Smooth muscle cell (in vitro differentiated cells): ENCODE measurements around the gene CMPK1. TPM values are rescaled to one million over a fixed set of nuclear protein-coding genes. Genes with fewer than 3 reads are reported as not detected.

Source experiments
- DNase-seq: peaks from one replicate; lab custom pipeline; 2025; ENCODE audit not compliant: unreplicated experiment; lab: John Stamatoyannopoulos, UW
- H2AFZ ChIP-seq: fragments of 200-600 bp; sonication (generic); 2 replicates; pipeline ENCODE4 v1.6.0; 2016; ENCODE audit warnings: antibody characterized with exemption, low read depth, mild to moderate bottlenecking
- H3F3A ChIP-seq: fragments of 200-600 bp; sonication (generic); 2 replicates; pipeline ENCODE4 v1.6.0; 2017; ENCODE audit warnings: antibody characterized with exemption, low read depth
- H3K27ac ChIP-seq: fragments of 200-600 bp; sonication (generic); 2 replicates; pipeline ENCODE4 v1.5.1; 2016; ENCODE audit warnings: low read depth, mild to moderate bottlenecking
- H3K27me3 ChIP-seq: fragments of 200-600 bp; sonication (generic); 2 replicates; pipeline ENCODE4 v1.6.1; 2016; ENCODE audit warnings: low read depth, mild to moderate bottlenecking
- H3K36me3 ChIP-seq: fragments of 200-600 bp; sonication (generic); 2 replicates; pipeline ENCODE4 v1.5.1; 2016; ENCODE audit warnings: low read depth
- H3K4me1 ChIP-seq: fragments of 200-600 bp; sonication (generic); 2 replicates; pipeline ENCODE4 v1.5.1; 2016; ENCODE audit warnings: low read depth
- H3K4me2 ChIP-seq: fragments of 200-600 bp; sonication (generic); 2 replicates; pipeline ENCODE4 v1.6.0; 2016; ENCODE audit warnings: mild to moderate bottlenecking
- H3K4me3 ChIP-seq: fragments of 200-600 bp; sonication (generic); 2 replicates; pipeline ENCODE4 v1.5.1; 2016; ENCODE audit warnings: mild to moderate bottlenecking
- H3K79me2 ChIP-seq: fragments of 200-600 bp; sonication (generic); 2 replicates; pipeline ENCODE4 v1.6.0; 2016; ENCODE audit warnings: low read depth, mild to moderate bottlenecking
- H3K9ac ChIP-seq: fragments of 200-600 bp; sonication (generic); 2 replicates; pipeline ENCODE4 v1.6.0; 2016; ENCODE audit warnings: low read depth
- H3K9me3 ChIP-seq: fragments of 200-600 bp; sonication (generic); replicated peaks from 2 replicates; pipeline ENCODE4 v1.5.1; 2016; ENCODE audit warnings: low read depth
- H4K20me1 ChIP-seq: fragments of 200-600 bp; sonication (generic); 2 replicates; pipeline ENCODE4 v1.6.0; 2016; ENCODE audit warnings: low read depth
- WGBS: methylation state at CpG from one replicate; pipeline ENCODE4 v1.1.7; 2016; ENCODE audit warnings: low lambda C conversion rate; 5-methylcytosine and 5-hydroxymethylcytosine counted together
- polyA plus RNA-seq: library from polyadenylated mRNA; unstranded; fragments of >200 nt; fragmentation: Nextera tagmentation; extraction: Ambion mirVana; gene quantifications from 2 replicates; pipeline ENCODE4 v1.2.1, GENCODE V29; 2016
- total RNA-seq: library from RNA; depleted of rRNA; stranded (reverse); fragments of >200 nt; gene quantifications from 2 replicates; pipeline ENCODE4 v1.2.3, GENCODE V29; 2014
- TF ChIP-seq, protein P1 (sequence below): fragments of 200-600 bp; sonication (generic); IDR thresholded peaks from 2 replicates; pipeline ENCODE4 v1.5.1; 2017; ENCODE audit warnings: borderline replicate concordance, mild to moderate bottlenecking, antibody characterized with exemption; ENCODE audit not compliant: insufficient read depth, poor library complexity, severe bottlenecking

Gene CMPK1
- total and polyA plus RNA-seq, 2 experiments from 2014 or later = 75.5 to 105 TPM

DNA sequence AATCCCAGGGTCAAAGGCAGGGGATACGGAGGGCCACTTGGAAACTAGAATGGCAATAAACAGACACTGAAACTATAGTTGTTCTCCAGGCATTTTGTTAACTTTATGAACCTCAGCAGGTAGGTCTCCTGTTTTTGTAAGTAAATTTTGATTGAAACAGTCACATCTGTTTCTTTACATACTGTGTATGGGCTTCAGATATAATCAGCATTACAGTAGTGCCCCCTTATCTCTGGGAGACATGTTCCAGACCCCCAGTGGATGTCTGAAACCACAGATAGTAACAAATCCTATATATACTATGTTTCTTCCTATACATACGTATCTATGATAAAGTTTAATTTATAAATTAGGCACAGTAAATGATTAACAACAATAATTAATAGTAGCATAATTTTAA, 31.1 kb upstream of the CMPK1 start:
- Histone ChIP-seq H3K79me2 (no peaks in the 10 kb centered on the region), H3K9ac (no peak overlapping the region), H4K20me1 (no peaks in the 10 kb centered on the region), H3K36me3 (peaks cover 5% of the 10 kb centered on the region), H3K4me1 (no peaks in the 10 kb centered on the region), H3K27ac (no peak overlapping the region), H3F3A (no peaks in the 10 kb centered on the region), H2AFZ (no peak overlapping the region), H3K4me2 (no peak overlapping the region), H3K27me3 (no peaks in the 10 kb centered on the region), H3K9me3 (no peaks in the 10 kb centered on the region), H3K4me3 (no peak overlapping the region)
- TF ChIP-seq, protein P1, sequence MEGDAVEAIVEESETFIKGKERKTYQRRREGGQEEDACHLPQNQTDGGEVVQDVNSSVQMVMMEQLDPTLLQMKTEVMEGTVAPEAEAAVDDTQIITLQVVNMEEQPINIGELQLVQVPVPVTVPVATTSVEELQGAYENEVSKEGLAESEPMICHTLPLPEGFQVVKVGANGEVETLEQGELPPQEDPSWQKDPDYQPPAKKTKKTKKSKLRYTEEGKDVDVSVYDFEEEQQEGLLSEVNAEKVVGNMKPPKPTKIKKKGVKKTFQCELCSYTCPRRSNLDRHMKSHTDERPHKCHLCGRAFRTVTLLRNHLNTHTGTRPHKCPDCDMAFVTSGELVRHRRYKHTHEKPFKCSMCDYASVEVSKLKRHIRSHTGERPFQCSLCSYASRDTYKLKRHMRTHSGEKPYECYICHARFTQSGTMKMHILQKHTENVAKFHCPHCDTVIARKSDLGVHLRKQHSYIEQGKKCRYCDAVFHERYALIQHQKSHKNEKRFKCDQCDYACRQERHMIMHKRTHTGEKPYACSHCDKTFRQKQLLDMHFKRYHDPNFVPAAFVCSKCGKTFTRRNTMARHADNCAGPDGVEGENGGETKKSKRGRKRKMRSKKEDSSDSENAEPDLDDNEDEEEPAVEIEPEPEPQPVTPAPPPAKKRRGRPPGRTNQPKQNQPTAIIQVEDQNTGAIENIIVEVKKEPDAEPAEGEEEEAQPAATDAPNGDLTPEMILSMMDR = no peak
- no peak for DNase-seq
- 91% methylated on average over 2 of the region's 2 CpGs for WGBS

DNA sequence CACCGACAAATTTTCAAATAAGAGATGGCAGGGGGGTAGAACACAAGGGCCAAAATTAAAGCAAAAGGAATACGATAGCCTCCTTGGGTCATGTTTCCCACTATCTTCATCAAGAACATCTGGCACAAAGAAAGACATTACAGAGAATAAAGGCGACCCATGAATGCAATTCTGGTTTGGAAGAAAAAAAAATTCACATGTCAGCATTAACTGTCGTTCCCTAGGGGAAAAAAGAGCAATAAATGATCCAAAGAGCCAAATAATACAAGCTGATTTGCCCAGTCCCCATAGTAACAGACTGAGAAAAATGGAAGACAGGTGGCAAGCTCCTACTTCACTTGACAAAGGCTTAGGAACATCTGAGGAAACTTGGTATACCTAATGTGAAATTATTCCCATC, 24.2 kb upstream of the CMPK1 start:
- H3K4me2 ChIP-seq = no peak overlapping the region
- H3K9ac ChIP-seq = no peak overlapping the region
- H4K20me1 ChIP-seq = no peaks in the 10 kb centered on the region
- H3K4me1 ChIP-seq = peaks cover 4% of the 10 kb centered on the region
- H3K36me3 ChIP-seq = no peaks in the 10 kb centered on the region
- peaks cover 25% of the 10 kb centered on the region for H3K79me2 ChIP-seq
- no peaks in the 10 kb centered on the region for H3K27me3 ChIP-seq
- TF ChIP-seq, protein P1 = no peak
- H2AFZ ChIP-seq = no peak overlapping the region
- no peaks in the 10 kb centered on the region for H3K9me3 ChIP-seq
- H3K27ac ChIP-seq = no peak overlapping the region
- WGBS = 96% methylated on average over 4 of the region's 4 CpGs
- DNase-seq = no peak
- H3K4me3 ChIP-seq = no peak overlapping the region
- no peaks in the 10 kb centered on the region for H3F3A ChIP-seq

DNA sequence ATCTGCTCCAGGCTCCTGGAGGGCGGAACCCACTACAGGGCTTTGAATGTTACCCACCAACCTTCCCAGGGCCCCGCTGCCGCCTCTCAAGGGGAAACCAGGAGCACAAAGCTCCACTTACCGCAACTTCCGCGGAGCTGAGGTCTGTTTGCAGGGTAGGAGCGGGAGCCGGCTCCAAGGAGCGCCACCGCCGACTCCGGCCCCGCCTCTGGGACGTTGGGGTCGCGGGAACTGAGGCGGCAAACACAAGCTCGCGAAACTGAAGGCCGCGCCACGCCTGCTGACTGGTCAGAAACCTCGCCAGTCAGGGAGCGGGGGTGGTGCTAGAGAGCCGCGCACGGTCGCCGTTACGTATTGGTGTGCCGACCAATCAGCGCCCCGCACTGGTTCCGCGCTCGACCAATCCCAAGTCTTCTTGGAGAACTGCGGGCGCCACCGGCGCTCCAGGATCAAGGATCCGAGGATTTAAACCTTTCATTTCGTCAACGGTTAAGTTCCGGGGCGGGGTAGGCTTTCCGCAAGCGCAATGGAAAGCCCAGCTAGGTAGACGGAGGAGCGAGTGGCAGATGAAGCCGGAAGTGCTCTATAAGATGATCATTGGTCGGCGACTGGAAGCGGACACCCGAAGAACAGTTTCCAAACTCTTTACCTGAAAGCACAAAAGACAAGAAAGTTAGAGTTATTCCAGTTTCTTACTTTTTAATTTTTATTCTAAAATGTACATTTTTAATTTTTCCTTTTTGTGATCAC, 19.5 kb upstream of the CMPK1 start, which contains the start of gene STIL:
Gene STIL (minus strand): TSS at position 233 of the 750 bp plus-strand sequence. CDS start 3,828 bp downstream, outside the sequence.
- TF ChIP-seq, protein P1 = no peak
- WGBS = under 1% methylated on average over 54 of the region's 54 CpGs

More for the DNA sequence above, 19.5 kb upstream of the CMPK1 start, which contains the start of gene STIL:
- H2AFZ ChIP-seq = peak within 1 kb of the TSS; percentile 93
- H3K4me3 ChIP-seq = peak within 1 kb of the TSS; percentile 73
- no peaks in the 10 kb centered on the region for H3K9me3 ChIP-seq
- H3K79me2 ChIP-seq = peaks cover 25% of the 10 kb centered on the region
- H3K27ac ChIP-seq = peak within 1 kb of the TSS; percentile 94
- H3K4me2 ChIP-seq = peak within 1 kb of the TSS; percentile 89
- H3K36me3 ChIP-seq = no peaks in the 10 kb centered on the region
- H3F3A ChIP-seq = peaks cover 12% of the 10 kb centered on the region
- peak; percentile 87 for DNase-seq
- H3K4me1 ChIP-seq = peaks cover 4% of the 10 kb centered on the region
- H3K27me3 ChIP-seq = no peaks in the 10 kb centered on the region
- H3K9ac ChIP-seq = peak within 1 kb of the TSS; percentile 84
- H4K20me1 ChIP-seq = no peaks in the 10 kb centered on the region
